A673 (cell line): ENCODE data around the gene WBP1L.

ENCODE experiments used
- CTCF ChIP-seq: fragments of 300-800, 200-600 bp; sonication (generic); conservative IDR thresholded peaks from 2 replicates; pipeline ENCODE4 v1.5.1; 2017; ENCODE audit warnings: low read depth, mild to moderate bottlenecking, antibody characterized with exemption, low read length, moderate library complexity, mixed read lengths
- EZH2 ChIP-seq: fragments of 200-600 bp; sonication (generic); IDR thresholded peaks from 2 replicates; pipeline ENCODE4 v1.6.1; 2017; ENCODE audit warnings: borderline replicate concordance, low read depth, mild to moderate bottlenecking, mixed read lengths, antibody characterized with exemption, low read length; ENCODE audit not compliant: poor library complexity, severe bottlenecking

- TF ChIP-seq CTCF (no peak), EZH2 (no peak)
Observed at GRCh38 chr10:102777711-102778453, 34.1 kb downstream of the WBP1L start.
